Esophagus squamous epithelium (tissue), 4 donors: Measurements from ENCODE around the gene HERC5.

Experiments
- POLR2A ChIP-seq, 4 donors: fragments of 450-650 bp; IDR thresholded peaks; one replicate each; pipeline ENCODE4 v1.6.1; 2017; ENCODE audit warnings: antibody characterized with exemption in 4 of 4, mild to moderate bottlenecking in 4 of 4, moderate library complexity in 3 of 4
- TF ChIP-seq, protein P1 (sequence below), 6 experiments: fragments of 450-650 bp in 4 of 6; fragments of 200-600 bp in 2 of 6; sonication (generic) in 2 of 6; IDR thresholded peaks; one replicate each; pipeline ENCODE4 v1.5.1; 2016 to 2019; ENCODE audit warnings: antibody characterized with exemption in 6 of 6, mild to moderate bottlenecking in 4 of 6, moderate library complexity in 4 of 6

GRCh38 chr4:88533937-88534750 is 77.2 kb downstream of the HERC5 start:
- TF ChIP-seq, protein P1, sequence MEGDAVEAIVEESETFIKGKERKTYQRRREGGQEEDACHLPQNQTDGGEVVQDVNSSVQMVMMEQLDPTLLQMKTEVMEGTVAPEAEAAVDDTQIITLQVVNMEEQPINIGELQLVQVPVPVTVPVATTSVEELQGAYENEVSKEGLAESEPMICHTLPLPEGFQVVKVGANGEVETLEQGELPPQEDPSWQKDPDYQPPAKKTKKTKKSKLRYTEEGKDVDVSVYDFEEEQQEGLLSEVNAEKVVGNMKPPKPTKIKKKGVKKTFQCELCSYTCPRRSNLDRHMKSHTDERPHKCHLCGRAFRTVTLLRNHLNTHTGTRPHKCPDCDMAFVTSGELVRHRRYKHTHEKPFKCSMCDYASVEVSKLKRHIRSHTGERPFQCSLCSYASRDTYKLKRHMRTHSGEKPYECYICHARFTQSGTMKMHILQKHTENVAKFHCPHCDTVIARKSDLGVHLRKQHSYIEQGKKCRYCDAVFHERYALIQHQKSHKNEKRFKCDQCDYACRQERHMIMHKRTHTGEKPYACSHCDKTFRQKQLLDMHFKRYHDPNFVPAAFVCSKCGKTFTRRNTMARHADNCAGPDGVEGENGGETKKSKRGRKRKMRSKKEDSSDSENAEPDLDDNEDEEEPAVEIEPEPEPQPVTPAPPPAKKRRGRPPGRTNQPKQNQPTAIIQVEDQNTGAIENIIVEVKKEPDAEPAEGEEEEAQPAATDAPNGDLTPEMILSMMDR (IDR thresholded peaks at IDR 0.05): no peak
- TF ChIP-seq POLR2A (IDR thresholded peaks at IDR 0.05): no peak
